ENCODE results near the gene ATP5F1E. TPM values are rescaled to one million over a fixed set of nuclear protein-coding genes. Genes with fewer than 3 reads are reported as not detected.

The ATP5F1E gene
- total RNA-seq, 1 donor from 2014 or later = 17.1 TPM

DNA sequence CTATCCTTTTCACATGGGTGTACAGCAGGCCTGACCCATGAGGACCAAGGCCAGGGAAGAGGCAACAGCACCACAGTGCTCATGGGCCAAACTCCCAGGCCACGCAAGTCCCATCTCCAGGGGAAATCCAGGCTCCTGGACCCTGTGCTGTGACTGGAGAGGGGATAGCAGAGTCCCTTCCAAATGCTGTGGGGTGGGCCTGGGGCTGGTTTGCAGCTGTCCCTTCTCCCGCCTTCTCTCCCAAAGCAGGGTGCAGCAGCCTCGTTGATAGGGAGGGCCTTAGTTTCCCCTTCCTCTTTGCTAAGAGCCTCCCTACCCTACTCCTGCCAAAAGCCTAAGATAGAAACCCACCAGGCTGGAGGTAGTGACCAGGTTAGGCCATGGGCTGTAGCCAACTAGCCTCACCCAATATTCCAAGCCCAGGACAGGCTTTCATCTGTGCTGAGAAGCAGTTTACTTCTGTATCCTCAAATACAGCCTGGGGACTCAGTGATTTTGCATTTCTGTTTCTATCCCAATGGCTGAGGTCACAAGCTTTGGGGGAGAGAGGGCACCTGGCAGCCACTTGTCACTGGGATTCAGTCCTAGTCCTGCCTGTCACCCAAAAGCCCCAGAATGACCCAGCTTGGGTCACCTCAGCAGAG is 26.5 kb downstream of the ATP5F1E start:
- TF ChIP-seq CTCF (IDR thresholded peaks at IDR 0.05; ENCODE audit: insufficient read depth, low read length, severe bottlenecking) = no peak
- DNase-seq (ENCODE audit: low read depth) (no peak), FAIRE-seq (no peak)
- H3K4me3 ChIP-seq (ENCODE audit: low read depth, low read length) = peak overlapping the region; percentile 70
- no peaks in the 10 kb centered on the region for H3K27me3 ChIP-seq (ENCODE audit: control insufficient read depth, insufficient read depth, low read length)
- peaks cover 8% of the 10 kb centered on the region for H3K36me3 ChIP-seq (ENCODE audit: control insufficient read depth, insufficient read depth, low read length)

DNA sequence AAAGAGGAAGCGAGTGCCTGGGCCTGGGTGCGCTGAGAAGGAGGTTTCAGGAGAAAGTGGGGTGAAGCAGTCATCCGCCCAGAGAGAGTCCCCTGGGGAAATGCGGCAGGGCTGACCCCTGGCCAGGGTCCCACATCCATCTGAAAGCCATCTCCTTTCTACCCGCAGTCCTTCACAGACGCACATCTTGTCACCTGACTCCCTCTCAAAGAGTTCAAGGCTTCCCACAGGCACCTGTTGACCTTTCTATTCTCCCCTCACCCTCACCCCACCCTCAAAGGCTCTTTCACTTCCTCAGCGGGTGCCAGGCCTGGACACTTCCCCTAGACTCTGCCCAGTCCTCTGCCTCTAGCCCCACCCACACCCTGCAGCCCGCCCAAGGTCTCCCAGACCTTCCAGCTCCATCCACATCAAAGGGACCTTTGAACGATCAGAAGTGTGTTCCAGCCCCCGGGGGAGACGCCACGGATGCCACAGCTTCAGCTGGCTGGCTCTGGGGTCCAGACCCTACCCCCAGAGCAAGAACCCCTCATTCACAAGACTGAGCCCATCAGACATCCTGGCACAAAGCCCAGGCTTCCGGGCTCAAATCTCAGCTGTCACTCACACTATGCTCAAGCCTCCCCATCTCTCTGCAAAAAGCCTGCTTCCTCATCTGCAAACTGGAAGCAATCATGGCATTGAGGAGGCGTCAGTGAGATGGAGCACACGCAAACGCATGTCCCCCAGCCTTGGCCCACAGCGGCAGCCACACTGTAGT is 27.2 kb downstream of the ATP5F1E start:
- Histone ChIP-seq H3K27me3 (ENCODE audit: control insufficient read depth, insufficient read depth, low read length) (no peaks in the 10 kb centered on the region), H3K36me3 (ENCODE audit: control insufficient read depth, insufficient read depth, low read length) (peaks cover 12% of the 10 kb centered on the region), H3K4me3 (ENCODE audit: low read depth, low read length) (no peak overlapping the region)
- DNase-seq (ENCODE audit: low read depth) (no peak), FAIRE-seq (no peak)
- no peak for TF ChIP-seq CTCF (IDR thresholded peaks at IDR 0.05; ENCODE audit: insufficient read depth, low read length, severe bottlenecking)

DNA sequence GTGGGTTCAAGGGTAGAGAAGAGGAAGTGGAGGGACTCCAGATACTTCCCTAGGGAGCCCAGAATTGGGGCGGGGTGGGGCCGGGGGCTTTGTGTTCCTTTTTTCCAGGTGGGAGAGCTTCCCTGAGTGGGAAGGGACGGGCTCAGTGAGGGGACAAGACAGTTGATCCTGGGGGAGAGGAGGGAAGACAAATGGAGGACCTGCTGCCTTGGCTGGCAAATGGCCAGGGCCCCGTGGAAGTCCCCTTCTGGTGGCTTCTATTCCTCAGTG is 27.7 kb downstream of the ATP5F1E start:
- H3K36me3 ChIP-seq (ENCODE audit: control insufficient read depth, insufficient read depth, low read length) = peaks cover 12% of the 10 kb centered on the region
- no peak overlapping the region for H3K4me3 ChIP-seq (ENCODE audit: low read depth, low read length)
- no peaks in the 10 kb centered on the region for H3K27me3 ChIP-seq (ENCODE audit: control insufficient read depth, insufficient read depth, low read length)
- no peak for FAIRE-seq
- no peak for DNase-seq (ENCODE audit: low read depth)
- no peak for TF ChIP-seq CTCF (IDR thresholded peaks at IDR 0.05; ENCODE audit: insufficient read depth, low read length, severe bottlenecking)

GRCh38 chr20:59003836-59004492 is 28.2 kb downstream of the ATP5F1E start:
- no peak for FAIRE-seq
- TF ChIP-seq CTCF (IDR thresholded peaks at IDR 0.05; ENCODE audit: insufficient read depth, low read length, severe bottlenecking) = no peak
- H3K4me3 ChIP-seq (ENCODE audit: low read depth, low read length) = no peak overlapping the region
- DNase-seq (ENCODE audit: low read depth) = no peak
- H3K27me3 ChIP-seq (ENCODE audit: control insufficient read depth, insufficient read depth, low read length) = no peaks in the 10 kb centered on the region
- peaks cover 12% of the 10 kb centered on the region for H3K36me3 ChIP-seq (ENCODE audit: control insufficient read depth, insufficient read depth, low read length)

- Histone ChIP-seq H3K27me3 (ENCODE audit: control insufficient read depth, insufficient read depth, low read length) (no peaks in the 10 kb centered on the region), H3K4me3 (ENCODE audit: low read depth, low read length) (no peak overlapping the region), H3K36me3 (ENCODE audit: control insufficient read depth, insufficient read depth, low read length) (peaks cover 12% of the 10 kb centered on the region)
- no peak for TF ChIP-seq CTCF (IDR thresholded peaks at IDR 0.05; ENCODE audit: insufficient read depth, low read length, severe bottlenecking)
- DNase-seq (ENCODE audit: low read depth) (no peak), FAIRE-seq (no peak)
Measured at GRCh38 chr20:59002874-59003399, 29.2 kb downstream of the ATP5F1E start.
